Neuronal stem cell (in vitro differentiated cells): ENCODE measurements around the gene TTC4. TPM values are rescaled to one million over a fixed set of nuclear protein-coding genes. Genes with fewer than 3 reads are reported as not detected.

Experiments
- DNase-seq: peaks from one replicate; pipeline ENCODE4 v3.0.0-alpha.2; 2013; ENCODE audit warnings: low spot score
- H2AFZ ChIP-seq: one replicate; pipeline ENCODE4 v1.6.1; 2013; ENCODE audit warnings: mild to moderate bottlenecking, low read length, inconsistent platforms
- H2AK5ac ChIP-seq: 2 replicates; pipeline ENCODE4 v1.6.1; 2013; ENCODE audit warnings: low read depth, mild to moderate bottlenecking, inconsistent platforms, low read length, moderate library complexity, mixed read lengths
- H2BK120ac ChIP-seq: 2 replicates; pipeline ENCODE4 v1.6.1; 2013; ENCODE audit warnings: low read depth, mild to moderate bottlenecking, inconsistent platforms, low read length, moderate library complexity, mixed read lengths
- H2BK12ac ChIP-seq: one replicate; pipeline ENCODE4 v1.6.1; 2013; ENCODE audit warnings: low read length, inconsistent platforms
- H2BK15ac ChIP-seq: 2 replicates; pipeline ENCODE4 v1.6.1; 2013; ENCODE audit warnings: mild to moderate bottlenecking, low read length, inconsistent platforms, mixed read lengths
- H2BK5ac ChIP-seq: one replicate; pipeline ENCODE4 v1.6.1; 2013; ENCODE audit warnings: inconsistent platforms, mild to moderate bottlenecking, low read length, moderate library complexity
- H3K14ac ChIP-seq: one replicate; pipeline ENCODE4 v1.6.1; 2013; ENCODE audit warnings: low read length, inconsistent platforms
- H3K18ac ChIP-seq: 2 replicates; pipeline ENCODE4 v1.6.1; 2013; ENCODE audit warnings: low read length, inconsistent platforms
- H3K23ac ChIP-seq: 2 replicates; pipeline ENCODE4 v1.6.1; 2013; ENCODE audit warnings: low read depth, mild to moderate bottlenecking, mixed read lengths, low read length, inconsistent platforms; ENCODE audit not compliant: poor library complexity
- H3K27ac ChIP-seq: replicated peaks from 3 replicates; pipeline ENCODE4 v1.5.1; 2013; ENCODE audit warnings: low read length, inconsistent platforms
- H3K27me3 ChIP-seq, 3 experiments: 2 replicates each; pipeline ENCODE4 v1.6.1; 2013; ENCODE audit warnings: low read length in 3 of 3, mild to moderate bottlenecking in 2 of 3, inconsistent platforms in 1 of 3, low read depth in 1 of 3, mixed read lengths in 1 of 3, moderate library complexity in 1 of 3; ENCODE audit not compliant: control insufficient read depth in 3 of 3, insufficient read depth in 3 of 3
- H3K36me3 ChIP-seq, 2 donors: replicated peaks in 1 of 2; 2 replicates each; pipeline ENCODE4 v1.6.1; 2013; ENCODE audit warnings: low read length in 2 of 2; ENCODE audit not compliant: control insufficient read depth in 2 of 2, insufficient read depth in 2 of 2
- H3K4ac ChIP-seq: 2 replicates; pipeline ENCODE4 v1.6.1; 2013; ENCODE audit warnings: inconsistent platforms, mild to moderate bottlenecking, low read length, moderate library complexity
- H3K4me1 ChIP-seq, 2 donors: 1 replicate in 1 of 2; 2 replicates in 1 of 2; pipeline ENCODE4 v1.6.1; 2013; ENCODE audit warnings: low read length in 2 of 2, low read depth in 1 of 2; ENCODE audit not compliant: control insufficient read depth in 2 of 2, insufficient read depth in 1 of 2
- H3K4me2 ChIP-seq: one replicate; pipeline ENCODE4 v1.6.1; 2013; ENCODE audit warnings: mild to moderate bottlenecking, low read length, inconsistent platforms; ENCODE audit not compliant: insufficient read depth, poor library complexity, severe bottlenecking
- H3K4me3 ChIP-seq, 2 donors: 2 replicates each; pipeline ENCODE4 v1.5.1; 2013; ENCODE audit warnings: low read length in 2 of 2, mild to moderate bottlenecking in 2 of 2, inconsistent platforms in 1 of 2, moderate library complexity in 1 of 2
- H3K79me1 ChIP-seq: one replicate; pipeline ENCODE4 v1.6.1; 2013; ENCODE audit warnings: low read depth, mild to moderate bottlenecking, inconsistent platforms, low read length, moderate library complexity
- H3K9ac ChIP-seq: one replicate; pipeline ENCODE4 v1.6.1; 2013; ENCODE audit warnings: mild to moderate bottlenecking, low read depth, low read length, inconsistent platforms; ENCODE audit not compliant: poor library complexity
- H3K9me3 ChIP-seq, 2 donors: replicated peaks in 1 of 2; 2 replicates each; pipeline versions ENCODE3 to v1.6.1; 2013; ENCODE audit warnings: low read length in 2 of 2, mild to moderate bottlenecking in 2 of 2, inconsistent platforms in 1 of 2, low read depth in 1 of 2, mixed read lengths in 1 of 2, moderate library complexity in 1 of 2; ENCODE audit not compliant: control insufficient read depth in 2 of 2, insufficient read depth in 1 of 2
- H4K8ac ChIP-seq: one replicate; pipeline ENCODE4 v1.6.1; 2013; ENCODE audit warnings: low read depth, mild to moderate bottlenecking, inconsistent platforms, low read length, moderate library complexity
- H4K91ac ChIP-seq: one replicate; pipeline ENCODE4 v1.6.1; 2013; ENCODE audit warnings: low read length, low read depth, mild to moderate bottlenecking, inconsistent platforms; ENCODE audit not compliant: poor library complexity
- WGBS, 2 donors: extraction: QIAGEN DNeasy Blood & Tissue Kit; methylation state at CpG; one replicate each; pipeline ENCODE4 v1.1.7; 2013; ENCODE audit warnings: missing lambda C conversion rate in 2 of 2, mixed read lengths in 1 of 2; ENCODE audit not compliant: insufficient read length in 2 of 2, insufficient replicate concordance in 1 of 2; ENCODE audit errors: extremely low coverage in 2 of 2; 5-methylcytosine and 5-hydroxymethylcytosine counted together
- polyA plus RNA-seq, 2 experiments: library from polyadenylated mRNA; stranded (reverse); fragments of 200-250 nt; gene quantifications; one replicate each; pipeline ENCODE4 v1.2.3, GENCODE V29; 2013

TTC4 gene, protein sequence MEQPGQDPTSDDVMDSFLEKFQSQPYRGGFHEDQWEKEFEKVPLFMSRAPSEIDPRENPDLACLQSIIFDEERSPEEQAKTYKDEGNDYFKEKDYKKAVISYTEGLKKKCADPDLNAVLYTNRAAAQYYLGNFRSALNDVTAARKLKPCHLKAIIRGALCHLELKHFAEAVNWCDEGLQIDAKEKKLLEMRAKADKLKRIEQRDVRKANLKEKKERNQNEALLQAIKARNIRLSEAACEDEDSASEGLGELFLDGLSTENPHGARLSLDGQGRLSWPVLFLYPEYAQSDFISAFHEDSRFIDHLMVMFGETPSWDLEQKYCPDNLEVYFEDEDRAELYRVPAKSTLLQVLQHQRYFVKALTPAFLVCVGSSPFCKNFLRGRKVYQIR
- 23.9 TPM for polyA plus RNA-seq (2013, experiment 1 of 2)
- 24.2 TPM for polyA plus RNA-seq (2013, experiment 2 of 2)

DNA sequence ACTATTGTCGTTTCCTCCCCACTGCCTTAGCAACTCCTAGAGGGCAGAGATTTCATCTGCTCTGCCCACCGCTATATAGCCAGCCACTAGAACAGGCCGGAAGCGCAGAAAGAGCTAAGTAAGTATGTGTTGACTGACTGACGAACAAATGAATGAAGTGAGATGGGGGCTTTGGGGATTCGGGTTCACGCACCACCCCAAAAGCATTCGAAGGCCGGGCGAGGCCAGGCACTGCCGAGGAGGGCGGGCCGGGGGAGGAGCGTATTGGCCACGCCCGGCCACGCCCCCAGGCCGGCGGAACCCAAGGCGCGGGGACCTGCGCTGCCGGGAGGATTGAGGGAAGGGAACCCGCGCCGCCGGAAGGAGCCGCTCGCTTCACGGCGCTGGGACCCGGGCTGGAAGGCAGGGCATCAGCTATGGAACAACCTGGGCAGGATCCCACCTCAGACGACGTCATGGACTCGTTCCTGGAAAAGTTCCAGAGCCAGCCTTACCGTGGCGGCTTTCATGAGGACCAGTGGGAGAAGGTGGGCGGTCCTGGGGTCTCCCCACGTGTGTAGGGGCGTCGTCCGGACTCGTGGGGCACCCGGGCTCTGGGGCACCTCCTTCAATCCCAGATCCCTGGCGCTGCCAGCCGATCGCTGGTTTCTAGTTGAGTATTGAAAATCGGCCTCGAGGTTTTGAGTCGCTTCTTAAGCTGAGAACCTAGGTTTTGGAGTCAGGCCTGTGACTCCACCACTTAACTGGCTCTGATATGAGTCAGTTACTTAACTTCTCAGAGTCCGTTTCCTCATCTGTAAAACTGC, at the start of gene TTC4:
TTC4 (plus strand) TSS at position 369 of the 806 bp plus-strand sequence; CDS start at position 417, 48 bp downstream.
- H3K27me3 ChIP-seq, result peaks cover 0 to 19% (median 4%) of the 10 kb centered on the region in 3 experiments
- no peak within 1 kb of the TSS for H2BK12ac ChIP-seq
- H3K9me3 ChIP-seq, result no peaks in the 10 kb centered on the region
- no peaks in the 10 kb centered on the region for H3K79me1 ChIP-seq
- H3K9ac ChIP-seq, result peak within 1 kb of the TSS; percentile 79
- peak within 1 kb of the TSS; percentile 54 for H3K18ac ChIP-seq
- WGBS, 2 donors, result no CpG with 5 or more reads among the region's 51 CpGs
- H3K4me2 ChIP-seq, result peak within 1 kb of the TSS; percentile 72
- H2AK5ac ChIP-seq, result peak within 1 kb of the TSS; percentile 66
- H2AFZ ChIP-seq, result peak within 1 kb of the TSS; percentile 93
- H3K4me3 ChIP-seq, result peak within 1 kb of the TSS; percentile 83 to 85
- H3K14ac ChIP-seq, result no peak within 1 kb of the TSS
- no peak within 1 kb of the TSS for H2BK15ac ChIP-seq
- H4K8ac ChIP-seq, result peak within 1 kb of the TSS; percentile 70
- no peak within 1 kb of the TSS for H2BK120ac ChIP-seq
- peak within 1 kb of the TSS; percentile 47 for H3K23ac ChIP-seq
- no peak within 1 kb of the TSS for H3K27ac ChIP-seq
- peak; percentile 81 for DNase-seq
- peak within 1 kb of the TSS; percentile 59 for H3K4ac ChIP-seq
- H3K36me3 ChIP-seq, result peaks cover 4 to 40% of the 10 kb centered on the region in 2 donors
- H3K4me1 ChIP-seq, result peaks cover 5% of the 10 kb centered on the region in 2 donors
- peak within 1 kb of the TSS; percentile 4 for H2BK5ac ChIP-seq
- H4K91ac ChIP-seq, result no peak within 1 kb of the TSS

DNA sequence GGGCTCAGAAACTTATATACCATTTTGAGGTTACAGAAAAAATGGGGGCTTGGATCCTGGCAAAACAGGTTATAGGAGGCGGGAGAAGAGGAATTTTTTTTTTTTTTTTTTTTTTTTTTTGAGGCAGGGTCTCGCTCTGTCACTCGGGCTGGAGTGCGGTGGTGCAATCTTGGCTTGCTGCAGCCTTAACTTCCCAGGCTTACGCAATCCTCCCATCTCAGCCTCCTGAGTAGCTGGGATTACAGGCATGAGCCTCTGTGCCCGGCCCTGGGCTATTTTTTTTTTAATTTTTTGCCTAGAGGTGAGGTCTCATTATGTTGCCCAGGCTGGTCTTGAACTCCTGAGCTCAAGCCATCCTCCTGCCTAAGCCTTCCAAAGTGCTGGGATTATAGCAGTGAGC, 49.3 kb upstream of the TTC4 start:
- Histone ChIP-seq H3K14ac (no peak overlapping the region), H3K27ac (no peak overlapping the region), H3K9me3 (no peaks in the 10 kb centered on the region), H3K79me1 (no peaks in the 10 kb centered on the region), H2AFZ (no peak overlapping the region), H3K18ac (no peak overlapping the region), H2BK120ac (no peak overlapping the region), H3K4me1 (no peaks in the 10 kb centered on the region), H2AK5ac (no peak overlapping the region), H3K23ac (no peak overlapping the region), H3K4me3 (no peak overlapping the region), H3K36me3 (no peaks in the 10 kb centered on the region), H4K8ac (no peak overlapping the region), H2BK15ac (no peak overlapping the region), H3K4me2 (no peak overlapping the region), H3K27me3 (no peaks in the 10 kb centered on the region), H2BK12ac (no peak overlapping the region), H3K4ac (no peak overlapping the region), H3K9ac (no peak overlapping the region), H4K91ac (no peak overlapping the region), H2BK5ac (no peak overlapping the region)
- DNase-seq, result no peak
- no CpG with 5 or more reads among the region's 6 CpGs for WGBS, 2 donors

DNA sequence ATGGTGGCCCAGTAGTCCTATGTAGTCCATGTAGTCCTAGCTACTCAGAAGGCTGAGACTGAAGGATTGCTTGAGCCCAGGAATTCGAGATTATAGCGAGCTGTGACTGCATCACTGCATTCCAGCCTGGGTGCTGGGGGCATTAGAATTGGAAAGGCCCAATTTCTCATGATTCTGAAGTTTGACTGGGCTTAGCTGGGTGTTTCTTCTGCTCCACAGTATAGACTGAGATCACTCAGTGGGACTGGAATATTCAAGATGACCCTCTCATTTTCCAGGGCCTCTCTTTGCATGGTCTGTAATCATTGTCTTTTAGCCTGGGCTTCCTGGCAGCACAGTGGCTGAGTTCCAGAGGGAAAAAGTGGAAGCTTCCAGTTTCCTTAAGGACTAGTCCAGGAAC, 47.9 kb upstream of the TTC4 start:
- H2AK5ac ChIP-seq, result no peak overlapping the region
- H3K18ac ChIP-seq, result no peak overlapping the region
- no CpG with 5 or more reads among the region's 2 CpGs for WGBS, 2 donors
- no peak overlapping the region for H2BK5ac ChIP-seq
- no peak overlapping the region for H2BK15ac ChIP-seq
- no peaks in the 10 kb centered on the region for H3K27me3 ChIP-seq
- H3K4ac ChIP-seq, result no peak overlapping the region
- H3K23ac ChIP-seq, result no peak overlapping the region
- no peak for DNase-seq
- no peaks in the 10 kb centered on the region for H3K4me1 ChIP-seq
- H4K8ac ChIP-seq, result no peak overlapping the region
- H3K27ac ChIP-seq, result no peak overlapping the region
- H3K36me3 ChIP-seq, result no peaks in the 10 kb centered on the region
- H2BK12ac ChIP-seq, result no peak overlapping the region
- H4K91ac ChIP-seq, result no peak overlapping the region
- no peak overlapping the region for H2AFZ ChIP-seq
- no peak overlapping the region for H3K14ac ChIP-seq
- no peak overlapping the region for H3K4me3 ChIP-seq
- H2BK120ac ChIP-seq, result no peak overlapping the region
- H3K79me1 ChIP-seq, result no peaks in the 10 kb centered on the region
- no peaks in the 10 kb centered on the region for H3K9me3 ChIP-seq
- no peak overlapping the region for H3K9ac ChIP-seq
- H3K4me2 ChIP-seq, result no peak overlapping the region

DNA sequence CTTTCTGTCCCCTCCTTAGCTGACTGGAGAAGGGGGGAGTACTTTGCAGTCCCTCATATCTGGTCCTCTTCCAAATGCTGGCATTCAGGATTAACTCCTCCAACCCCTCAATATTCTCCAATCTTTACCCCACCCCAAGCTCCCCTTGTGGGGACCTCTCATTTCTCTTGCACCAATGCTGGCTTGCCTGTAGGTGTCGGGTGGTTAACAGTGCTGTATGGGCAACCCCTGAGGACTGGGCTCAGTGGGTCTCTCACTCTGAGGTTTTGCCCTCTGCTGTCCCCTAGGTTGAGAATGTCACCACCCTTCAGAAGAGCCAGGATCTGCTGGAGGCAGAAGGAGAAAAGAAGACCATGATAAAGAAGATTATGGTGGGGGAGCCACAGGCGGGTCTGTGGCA, 47.1 kb upstream of the TTC4 start:
- H3K4ac ChIP-seq, result no peak overlapping the region
- no peak overlapping the region for H3K14ac ChIP-seq
- H3K23ac ChIP-seq, result no peak overlapping the region
- no peaks in the 10 kb centered on the region for H3K27me3 ChIP-seq
- no peak overlapping the region for H2BK12ac ChIP-seq
- no peak overlapping the region for H2BK120ac ChIP-seq
- peaks cover 0 to under 1% of the 10 kb centered on the region in 2 donors for H3K9me3 ChIP-seq
- no peak overlapping the region for H2BK15ac ChIP-seq
- no peak overlapping the region for H4K91ac ChIP-seq
- no peak overlapping the region for H3K4me3 ChIP-seq
- WGBS, 2 donors, result no CpG with 5 or more reads among the region's 2 CpGs
- no peak overlapping the region for H3K4me2 ChIP-seq
- H2BK5ac ChIP-seq, result no peak overlapping the region
- no peak overlapping the region for H4K8ac ChIP-seq
- H3K27ac ChIP-seq, result no peak overlapping the region
- no peak for DNase-seq
- H2AFZ ChIP-seq, result no peak overlapping the region
- no peak overlapping the region for H2AK5ac ChIP-seq
- no peaks in the 10 kb centered on the region for H3K4me1 ChIP-seq
- H3K79me1 ChIP-seq, result no peaks in the 10 kb centered on the region
- no peak overlapping the region for H3K9ac ChIP-seq
- no peaks in the 10 kb centered on the region for H3K36me3 ChIP-seq
- no peak overlapping the region for H3K18ac ChIP-seq
